ENCODE measurements around the gene CPNE8.

- no peak for TF ChIP-seq CTCF (IDR thresholded peaks at IDR 0.05)
- TF ChIP-seq POLR2A (IDR thresholded peaks at IDR 0.05) = no peak
These were observed 196.9 kb downstream of the CPNE8 start for GRCh38 chr12:38708466-38708865.
